ENCODE data around the gene TPST1. TPM values are rescaled to one million over a fixed set of nuclear protein-coding genes. Genes with fewer than 3 reads are reported as not detected.
"Not testable (repeated sequence)": the region's sequence is repeated elsewhere in the genome, so short reads cannot be mapped to it uniquely, and the experiment has no call there.

The TPST1 gene
- total RNA-seq, 4 donors from 2014 or later, result 5.2 to 20.0 (median 8.2) TPM

GRCh38 chr7:66377714-66378113 is 172.6 kb downstream of the TPST1 start:
- Histone ChIP-seq H3K27me3 (no peaks in the 10 kb centered on the region), H3K4me1 (no peaks in the 10 kb centered on the region), H3K36me3 (peaks cover 23% of the 10 kb centered on the region), H3K9me3 (no peaks in the 10 kb centered on the region), H3K4me3 (no peak overlapping the region), H3K27ac (no peak overlapping the region)
- WGBS, result 92% methylated on average over 11 of the region's 11 CpGs
- no peak for DNase-seq (ENCODE audit: low spot score in 2 of 2)
- no peak for TF ChIP-seq POLR2AphosphoS5 (IDR thresholded peaks at IDR 0.05)
- TF ChIP-seq CTCF (IDR thresholded peaks at IDR 0.05), result no peak
- no peak for TF ChIP-seq POLR2A (IDR thresholded peaks at IDR 0.05)
- no peak for TF ChIP-seq EP300 (IDR thresholded peaks at IDR 0.05)

GRCh38 chr7:66379542-66380160 is 174.5 kb downstream of the TPST1 start:
- Histone ChIP-seq H3K9me3 (no peaks in the 10 kb centered on the region), H3K27me3 (no peaks in the 10 kb centered on the region), H3K4me1 (no peaks in the 10 kb centered on the region), H3K36me3 (peaks cover 23% of the 10 kb centered on the region), H3K27ac (no peak overlapping the region), H3K4me3 (no peak overlapping the region)
- no peak for DNase-seq (ENCODE audit: low spot score in 2 of 2)
- WGBS, result 87% methylated on average over 4 of the region's 6 CpGs
- no peak for TF ChIP-seq POLR2A (IDR thresholded peaks at IDR 0.05)
- TF ChIP-seq POLR2AphosphoS5 (IDR thresholded peaks at IDR 0.05), result no peak
- TF ChIP-seq EP300 (IDR thresholded peaks at IDR 0.05), result no peak
- no peak for TF ChIP-seq CTCF (IDR thresholded peaks at IDR 0.05)

- TF ChIP-seq POLR2AphosphoS5 (IDR thresholded peaks at IDR 0.05) (no peak), CTCF (IDR thresholded peaks at IDR 0.05) (no peak), EP300 (IDR thresholded peaks at IDR 0.05) (no peak), POLR2A (IDR thresholded peaks at IDR 0.05) (no peak)
- peak in 1 of 2 donors; percentile 16 for DNase-seq (ENCODE audit: low spot score in 2 of 2)
- WGBS, result 88% methylated on average over 5 of the region's 5 CpGs
- Histone ChIP-seq H3K27ac (no peak overlapping the region), H3K9me3 (no peaks in the 10 kb centered on the region), H3K4me3 (no peak overlapping the region), H3K27me3 (no peaks in the 10 kb centered on the region), H3K4me1 (peaks cover 2% of the 10 kb centered on the region), H3K36me3 (peaks cover 23% of the 10 kb centered on the region)
These were observed 175.2 kb downstream of the TPST1 start for GRCh38 chr7:66380272-66380888.

DNA sequence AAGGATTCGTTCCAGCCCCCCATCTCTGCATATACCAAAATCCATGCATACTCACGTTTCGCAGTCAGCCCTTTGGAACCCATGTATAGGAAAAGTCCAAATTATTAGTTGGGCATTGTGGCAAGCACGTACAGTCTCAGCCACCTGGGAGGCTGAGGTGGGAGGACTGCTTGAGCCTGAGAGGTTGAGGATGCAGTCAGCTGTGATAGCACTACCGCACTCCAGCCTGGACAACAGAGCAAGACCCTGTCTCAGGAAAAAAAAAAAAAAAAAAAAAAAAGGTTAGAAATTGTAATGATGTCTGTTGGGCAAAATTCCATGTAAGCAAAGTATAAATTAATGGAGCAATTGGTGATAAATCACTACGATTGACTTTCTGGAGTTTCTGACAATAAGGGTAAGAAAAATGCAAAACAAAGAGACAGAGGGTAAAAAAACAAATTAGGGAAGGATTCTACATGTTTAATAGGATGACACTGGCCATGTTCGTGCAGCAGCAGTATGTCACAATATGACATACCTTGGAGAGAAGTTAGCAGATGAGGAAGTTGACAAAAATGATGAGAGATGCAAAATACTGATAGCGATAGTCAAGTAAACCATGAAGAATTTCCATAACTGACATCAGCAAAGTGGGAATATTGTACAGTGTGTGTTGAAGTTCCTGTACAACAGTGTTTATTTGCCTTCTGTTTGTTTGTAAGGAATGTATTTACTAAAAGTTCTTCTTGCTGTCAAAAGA is 177.2 kb downstream of the TPST1 start:
- not testable (repeated sequence) for H3K27me3 ChIP-seq, H3K27ac ChIP-seq, H3K4me3 ChIP-seq, H3K9me3 ChIP-seq, H3K4me1 ChIP-seq
- DNase-seq (ENCODE audit: low spot score in 2 of 2), result peak in 1 of 2 donors; percentile 27
- peaks cover 18% of the 10 kb centered on the region for H3K36me3 ChIP-seq
- WGBS, result 91% methylated on average over 8 of the region's 8 CpGs

DNA sequence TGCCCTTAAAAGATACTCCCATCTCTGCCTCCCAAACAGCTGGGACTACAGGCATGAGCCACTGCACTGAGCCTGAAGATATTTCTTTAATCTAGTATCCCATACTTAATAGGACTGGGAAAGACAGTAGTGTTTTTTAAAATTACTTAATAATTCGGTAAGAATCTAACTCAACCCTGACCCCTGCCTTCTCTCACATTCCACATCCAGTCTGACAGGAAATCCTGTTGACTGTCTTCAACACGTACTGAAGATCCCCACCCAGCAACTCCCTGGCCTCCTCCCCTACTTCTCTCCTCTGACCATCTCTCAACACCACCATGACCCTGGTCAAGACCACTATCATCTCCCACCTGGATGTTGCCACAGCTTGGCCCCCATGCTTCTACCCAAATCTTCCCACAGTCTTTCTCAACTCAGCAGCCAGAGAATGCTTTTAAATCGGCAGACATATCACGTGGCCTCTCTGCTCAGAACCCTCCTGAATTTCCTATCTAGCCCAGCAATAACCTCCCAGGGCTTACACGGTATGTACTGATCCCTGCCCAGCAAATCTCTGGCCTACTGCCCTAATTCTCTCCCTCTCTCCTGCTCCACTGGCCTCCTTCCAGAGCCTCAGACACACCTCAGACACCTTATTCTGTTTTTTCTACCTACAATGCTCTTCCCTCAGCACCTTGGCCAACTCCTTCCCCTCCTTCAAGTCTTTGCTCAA is 180.2 kb downstream of the TPST1 start:
- DNase-seq (ENCODE audit: low spot score in 2 of 2), result peak in 1 of 2 donors; percentile 17
- not testable (repeated sequence) for H3K9me3 ChIP-seq, H3K36me3 ChIP-seq, H3K4me3 ChIP-seq, H3K4me1 ChIP-seq, H3K27me3 ChIP-seq, H3K27ac ChIP-seq
- 46% methylated on average over 5 of the region's 5 CpGs for WGBS

- H3K9me3 ChIP-seq; H3K27ac ChIP-seq; H3K4me3 ChIP-seq; DNase-seq (ENCODE audit: low spot score in 2 of 2); H3K27me3 ChIP-seq; H3K4me1 ChIP-seq; H3K36me3 ChIP-seq: not testable (repeated sequence)
- 57% methylated on average over 3 of the region's 3 CpGs for WGBS
These were observed 190.0 kb downstream of the TPST1 start for GRCh38 chr7:66395128-66395571.

GRCh38 chr7:66396052-66396451 is 190.9 kb downstream of the TPST1 start:
- not testable (repeated sequence) for H3K4me1 ChIP-seq; H3K9me3 ChIP-seq; H3K36me3 ChIP-seq; H3K4me3 ChIP-seq; H3K27ac ChIP-seq; H3K27me3 ChIP-seq; DNase-seq (ENCODE audit: low spot score in 2 of 2)
- 94% methylated on average over 3 of the region's 3 CpGs for WGBS

GRCh38 chr7:66398841-66399240 is 193.7 kb downstream of the TPST1 start:
- not testable (repeated sequence) for H3K27me3 ChIP-seq, H3K9me3 ChIP-seq

More at GRCh38 chr7:66398841-66399240, 193.7 kb downstream of the TPST1 start:
- 75% methylated on average over 5 of the region's 5 CpGs for WGBS
- DNase-seq (ENCODE audit: low spot score in 2 of 2); H3K27ac ChIP-seq; H3K4me3 ChIP-seq; H3K36me3 ChIP-seq; H3K4me1 ChIP-seq: not testable (repeated sequence)
